Stimulated activated CD4-positive, alpha-beta T cell treated with anti-CD3 and anti-CD28 coated beads, TNF-alpha, amount 100 ng/mL, for 48 hours (primary cell): Measurements from ENCODE around the gene DOK6.

ENCODE experiments used
- DNase-seq, 3 donors: peaks; one replicate each; pipeline ENCODE4 v3.0.0-alpha.2; 2020; ENCODE audit warnings: low read depth in 3 of 3

DOK6 gene

GRCh38 chr18:69752737-69753380, 352.2 kb downstream of the DOK6 start:
- no peak for DNase-seq

- DNase-seq, result no peak
Observed at GRCh38 chr18:69754108-69754507, 353.4 kb downstream of the DOK6 start.

- DNase-seq, result no peak
Observed at GRCh38 chr18:69755041-69755440, 354.4 kb downstream of the DOK6 start.

- DNase-seq, result no peak
Observed at GRCh38 chr18:69755856-69756496, 355.3 kb downstream of the DOK6 start.

- no peak for DNase-seq
Observed at GRCh38 chr18:69757733-69758132, 357.0 kb downstream of the DOK6 start.

- no peak for DNase-seq
Observed at GRCh38 chr18:69758458-69758857, 357.8 kb downstream of the DOK6 start.

- no peak for DNase-seq
Observed at GRCh38 chr18:69759046-69759445, 358.4 kb downstream of the DOK6 start.

- DNase-seq, result no peak
Observed at GRCh38 chr18:69763002-69763401, 362.3 kb downstream of the DOK6 start.

GRCh38 chr18:69763821-69764220, 363.1 kb downstream of the DOK6 start:
- no peak for DNase-seq

- DNase-seq, result no peak
Observed at GRCh38 chr18:69770238-69770637, 369.6 kb downstream of the DOK6 start.

GRCh38 chr18:69774831-69775230, 374.1 kb downstream of the DOK6 start:
- no peak for DNase-seq

GRCh38 chr18:69777248-69777647, 376.6 kb downstream of the DOK6 start:
- no peak for DNase-seq

- no peak for DNase-seq
Observed at GRCh38 chr18:69778680-69779079, 378.0 kb downstream of the DOK6 start.

GRCh38 chr18:69780851-69781250, 380.2 kb downstream of the DOK6 start:
- no peak for DNase-seq

- DNase-seq, result no peak
Observed at GRCh38 chr18:69784815-69785214, 384.1 kb downstream of the DOK6 start.

GRCh38 chr18:69785466-69785865, 384.8 kb downstream of the DOK6 start:
- DNase-seq, result no peak

- DNase-seq, result no peak
Observed at GRCh38 chr18:69786427-69786826, 385.7 kb downstream of the DOK6 start.

- DNase-seq, result no peak
Observed at GRCh38 chr18:69787825-69788547, 387.3 kb downstream of the DOK6 start.

GRCh38 chr18:69789794-69790193, 389.1 kb downstream of the DOK6 start:
- no peak for DNase-seq

- no peak for DNase-seq
Observed at GRCh38 chr18:69790649-69791048, 390.0 kb downstream of the DOK6 start.

GRCh38 chr18:69795791-69796190, 395.1 kb downstream of the DOK6 start:
- no peak for DNase-seq

GRCh38 chr18:69804776-69805501, 404.3 kb downstream of the DOK6 start:
- no peak for DNase-seq
